Measurements from ENCODE around the gene TSHZ2.
"Not testable (repeated sequence)": the region's sequence is repeated elsewhere in the genome, so short reads cannot be mapped to it uniquely, and the experiment has no call there.

Gene TSHZ2

DNA sequence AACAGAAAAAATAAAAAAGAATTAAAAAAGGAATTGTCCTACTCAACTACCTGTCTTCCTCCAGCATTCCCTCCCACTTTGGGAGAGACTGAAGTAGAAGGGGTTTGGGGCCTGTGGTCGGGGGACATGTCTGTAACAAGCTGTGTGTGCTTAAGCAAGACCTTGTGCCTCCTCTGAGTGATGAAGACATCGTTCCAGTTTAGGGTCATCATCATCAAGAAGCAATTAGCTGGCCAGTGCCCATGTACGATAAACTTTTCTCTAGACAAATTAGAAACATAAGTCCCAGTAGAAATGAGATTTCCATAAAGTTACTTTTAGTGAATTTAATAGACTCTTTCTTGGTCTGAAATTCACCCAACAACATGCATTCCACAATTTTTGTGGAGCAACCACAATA, 348.5 kb downstream of the TSHZ2 start:
- no peak overlapping the region for H3K27ac ChIP-seq (ENCODE audit: low read depth in 2 of 2, low read length in 2 of 2)
- H3K4me3 ChIP-seq (ENCODE audit: low read length in 2 of 2) = no peak overlapping the region
- no peaks in the 10 kb centered on the region for H3K27me3 ChIP-seq (ENCODE audit: control insufficient read depth in 2 of 2, insufficient read depth in 2 of 2, low read length in 2 of 2)
- no peaks in the 10 kb centered on the region for H3K36me3 ChIP-seq (ENCODE audit: control insufficient read depth in 2 of 2, insufficient read depth in 2 of 2, low read length in 2 of 2)
- H3K9me3 ChIP-seq (ENCODE audit: control insufficient read depth in 2 of 2, low read length in 2 of 2) = no peaks in the 10 kb centered on the region
- H3K9ac ChIP-seq (ENCODE audit: low read depth in 1 of 2, low read length in 2 of 2) = no peak overlapping the region
- no peaks in the 10 kb centered on the region for H3K4me1 ChIP-seq (ENCODE audit: control insufficient read depth in 2 of 2, insufficient read depth in 2 of 2, low read length in 2 of 2)

DNA sequence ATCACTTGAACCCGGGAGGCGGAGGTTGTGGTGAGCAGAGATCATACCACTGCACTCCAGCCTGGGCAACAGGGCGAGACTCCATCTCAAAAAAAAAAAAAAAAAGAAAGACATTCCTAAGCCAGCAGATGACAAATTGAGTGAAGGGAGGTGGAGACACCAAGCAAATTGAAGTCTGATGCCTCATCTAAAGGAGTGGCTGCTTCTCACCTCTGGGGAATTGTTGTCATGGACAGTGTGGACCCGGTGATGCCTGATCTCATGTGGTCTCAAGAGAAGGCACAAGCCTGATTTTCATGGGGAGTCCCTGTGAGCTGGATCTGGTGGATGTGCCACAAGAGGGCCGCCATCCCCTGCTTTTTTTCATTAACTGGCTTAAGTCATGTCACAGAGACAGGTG, 349.4 kb downstream of the TSHZ2 start:
- Histone ChIP-seq H3K27me3 (ENCODE audit: control insufficient read depth in 2 of 2, insufficient read depth in 2 of 2, low read length in 2 of 2) (no peaks in the 10 kb centered on the region), H3K9me3 (ENCODE audit: control insufficient read depth in 2 of 2, low read length in 2 of 2) (no peaks in the 10 kb centered on the region), H3K27ac (ENCODE audit: low read depth in 2 of 2, low read length in 2 of 2) (no peak overlapping the region), H3K4me3 (ENCODE audit: low read length in 2 of 2) (no peak overlapping the region), H3K4me1 (ENCODE audit: control insufficient read depth in 2 of 2, insufficient read depth in 2 of 2, low read length in 2 of 2) (no peaks in the 10 kb centered on the region), H3K36me3 (ENCODE audit: control insufficient read depth in 2 of 2, insufficient read depth in 2 of 2, low read length in 2 of 2) (no peaks in the 10 kb centered on the region), H3K9ac (ENCODE audit: low read depth in 1 of 2, low read length in 2 of 2) (no peak overlapping the region)

- H3K27ac ChIP-seq (ENCODE audit: low read depth in 2 of 2, low read length in 2 of 2) = no peak overlapping the region
- H3K9me3 ChIP-seq (ENCODE audit: control insufficient read depth in 2 of 2, low read length in 2 of 2) = no peaks in the 10 kb centered on the region
- no peak overlapping the region for H3K9ac ChIP-seq (ENCODE audit: low read depth in 1 of 2, low read length in 2 of 2)
- no peaks in the 10 kb centered on the region for H3K4me1 ChIP-seq (ENCODE audit: control insufficient read depth in 2 of 2, insufficient read depth in 2 of 2, low read length in 2 of 2)
- no peak overlapping the region for H3K4me3 ChIP-seq (ENCODE audit: low read length in 2 of 2)
- no peaks in the 10 kb centered on the region for H3K27me3 ChIP-seq (ENCODE audit: control insufficient read depth in 2 of 2, insufficient read depth in 2 of 2, low read length in 2 of 2)
- H3K36me3 ChIP-seq (ENCODE audit: control insufficient read depth in 2 of 2, insufficient read depth in 2 of 2, low read length in 2 of 2) = no peaks in the 10 kb centered on the region
These were observed 350.5 kb downstream of the TSHZ2 start for GRCh38 chr20:53322651-53323050.

GRCh38 chr20:53323460-53323859, 351.3 kb downstream of the TSHZ2 start:
- H3K36me3 ChIP-seq (ENCODE audit: control insufficient read depth in 2 of 2, insufficient read depth in 2 of 2, low read length in 2 of 2); H3K4me1 ChIP-seq (ENCODE audit: control insufficient read depth in 2 of 2, insufficient read depth in 2 of 2, low read length in 2 of 2); H3K27ac ChIP-seq (ENCODE audit: low read depth in 2 of 2, low read length in 2 of 2); H3K9me3 ChIP-seq (ENCODE audit: control insufficient read depth in 2 of 2, low read length in 2 of 2); H3K4me3 ChIP-seq (ENCODE audit: low read length in 2 of 2); H3K9ac ChIP-seq (ENCODE audit: low read depth in 1 of 2, low read length in 2 of 2); H3K27me3 ChIP-seq (ENCODE audit: control insufficient read depth in 2 of 2, insufficient read depth in 2 of 2, low read length in 2 of 2): not testable (repeated sequence)

DNA sequence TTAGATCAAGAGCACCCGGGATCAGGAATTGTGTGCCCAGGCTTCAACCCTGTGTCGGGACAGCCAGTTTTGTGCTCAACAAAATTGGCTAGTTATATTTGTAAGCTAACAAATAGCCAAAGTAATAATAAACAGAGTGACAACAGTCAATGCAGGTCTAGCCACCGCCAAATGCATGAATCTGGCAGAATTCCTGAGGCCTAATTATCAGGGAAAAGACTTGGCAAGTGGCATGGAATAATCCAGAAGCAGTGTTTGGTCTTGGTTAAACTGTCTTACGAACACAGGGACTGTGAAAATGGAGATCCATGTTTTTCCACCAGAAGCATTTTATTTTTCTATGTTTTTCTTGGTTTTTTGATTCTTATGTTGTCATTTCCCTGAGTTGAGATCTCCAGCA, 352.7 kb downstream of the TSHZ2 start:
- H3K9me3 ChIP-seq (ENCODE audit: control insufficient read depth in 2 of 2, low read length in 2 of 2) = no peaks in the 10 kb centered on the region
- H3K9ac ChIP-seq (ENCODE audit: low read depth in 1 of 2, low read length in 2 of 2) = no peak overlapping the region
- H3K4me3 ChIP-seq (ENCODE audit: low read length in 2 of 2) = no peak overlapping the region
- H3K4me1 ChIP-seq (ENCODE audit: control insufficient read depth in 2 of 2, insufficient read depth in 2 of 2, low read length in 2 of 2) = no peaks in the 10 kb centered on the region
- H3K27ac ChIP-seq (ENCODE audit: low read depth in 2 of 2, low read length in 2 of 2) = no peak overlapping the region
- no peaks in the 10 kb centered on the region for H3K27me3 ChIP-seq (ENCODE audit: control insufficient read depth in 2 of 2, insufficient read depth in 2 of 2, low read length in 2 of 2)
- no peaks in the 10 kb centered on the region for H3K36me3 ChIP-seq (ENCODE audit: control insufficient read depth in 2 of 2, insufficient read depth in 2 of 2, low read length in 2 of 2)

DNA sequence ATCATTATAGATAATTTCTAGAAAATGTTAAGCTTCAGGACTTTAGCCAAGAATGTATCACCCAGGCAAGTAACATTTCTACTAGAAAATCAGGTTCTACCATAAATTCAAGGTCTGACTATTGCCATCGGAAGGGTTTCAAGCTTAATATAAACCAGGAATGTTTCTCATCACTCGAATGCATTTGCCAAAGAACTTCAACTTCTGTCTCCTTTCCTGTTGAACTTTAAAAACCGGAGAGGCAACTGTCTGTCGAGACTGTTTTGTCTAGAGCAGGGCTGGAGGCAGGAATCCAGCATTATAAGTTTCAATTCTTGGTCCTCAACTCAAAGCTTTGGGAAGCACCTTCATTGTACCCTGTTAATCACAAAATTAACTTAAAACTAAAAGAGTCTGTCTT, 356.8 kb downstream of the TSHZ2 start:
- H3K4me1 ChIP-seq (ENCODE audit: control insufficient read depth in 2 of 2, insufficient read depth in 2 of 2, low read length in 2 of 2) = no peaks in the 10 kb centered on the region
- no peaks in the 10 kb centered on the region for H3K27me3 ChIP-seq (ENCODE audit: control insufficient read depth in 2 of 2, insufficient read depth in 2 of 2, low read length in 2 of 2)
- no peak overlapping the region for H3K27ac ChIP-seq (ENCODE audit: low read depth in 2 of 2, low read length in 2 of 2)
- no peak overlapping the region for H3K9ac ChIP-seq (ENCODE audit: low read depth in 1 of 2, low read length in 2 of 2)
- H3K36me3 ChIP-seq (ENCODE audit: control insufficient read depth in 2 of 2, insufficient read depth in 2 of 2, low read length in 2 of 2) = no peaks in the 10 kb centered on the region
- H3K9me3 ChIP-seq (ENCODE audit: control insufficient read depth in 2 of 2, low read length in 2 of 2) = no peaks in the 10 kb centered on the region
- no peak overlapping the region for H3K4me3 ChIP-seq (ENCODE audit: low read length in 2 of 2)

- Histone ChIP-seq H3K27me3 (ENCODE audit: control insufficient read depth in 2 of 2, insufficient read depth in 2 of 2, low read length in 2 of 2) (no peaks in the 10 kb centered on the region), H3K9me3 (ENCODE audit: control insufficient read depth in 2 of 2, low read length in 2 of 2) (no peaks in the 10 kb centered on the region), H3K27ac (ENCODE audit: low read depth in 2 of 2, low read length in 2 of 2) (no peak overlapping the region), H3K4me3 (ENCODE audit: low read length in 2 of 2) (no peak overlapping the region), H3K36me3 (ENCODE audit: control insufficient read depth in 2 of 2, insufficient read depth in 2 of 2, low read length in 2 of 2) (no peaks in the 10 kb centered on the region), H3K4me1 (ENCODE audit: control insufficient read depth in 2 of 2, insufficient read depth in 2 of 2, low read length in 2 of 2) (no peaks in the 10 kb centered on the region), H3K9ac (ENCODE audit: low read depth in 1 of 2, low read length in 2 of 2) (no peak overlapping the region)
These were observed 357.6 kb downstream of the TSHZ2 start for GRCh38 chr20:53329781-53330180.

DNA sequence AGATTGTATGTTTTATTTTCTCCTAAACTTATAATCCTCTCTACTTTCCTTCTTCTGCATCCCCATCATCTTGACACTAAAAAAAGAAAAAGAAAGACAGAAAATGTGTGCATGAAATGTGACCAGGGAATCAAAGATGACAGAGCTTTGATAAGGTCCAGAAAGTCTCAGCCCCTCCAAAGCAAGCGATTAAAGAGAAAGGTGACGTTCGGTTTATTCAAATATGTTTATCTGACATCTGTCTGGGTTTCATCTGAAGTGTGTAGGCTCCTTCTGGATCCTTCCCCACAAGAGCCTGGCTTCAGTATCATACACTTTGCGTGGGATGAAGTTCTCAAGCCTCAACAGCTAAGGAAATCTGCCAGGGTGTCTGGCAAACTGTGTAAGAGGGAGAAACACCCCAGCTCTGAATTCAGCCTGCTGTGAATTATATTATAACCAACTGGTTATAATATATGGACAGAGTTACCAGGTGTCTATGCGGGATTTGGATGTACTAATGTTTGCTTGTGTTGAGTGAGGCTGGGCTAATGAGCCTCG, 358.5 kb downstream of the TSHZ2 start:
- H3K9ac ChIP-seq (ENCODE audit: low read depth in 1 of 2, low read length in 2 of 2) = no peak overlapping the region
- no peak overlapping the region for H3K27ac ChIP-seq (ENCODE audit: low read depth in 2 of 2, low read length in 2 of 2)
- H3K9me3 ChIP-seq (ENCODE audit: control insufficient read depth in 2 of 2, low read length in 2 of 2) = no peaks in the 10 kb centered on the region
- no peak overlapping the region for H3K4me3 ChIP-seq (ENCODE audit: low read length in 2 of 2)
- H3K27me3 ChIP-seq (ENCODE audit: control insufficient read depth in 2 of 2, insufficient read depth in 2 of 2, low read length in 2 of 2) = no peaks in the 10 kb centered on the region
- H3K36me3 ChIP-seq (ENCODE audit: control insufficient read depth in 2 of 2, insufficient read depth in 2 of 2, low read length in 2 of 2) = no peaks in the 10 kb centered on the region
- H3K4me1 ChIP-seq (ENCODE audit: control insufficient read depth in 2 of 2, insufficient read depth in 2 of 2, low read length in 2 of 2) = no peaks in the 10 kb centered on the region

- Histone ChIP-seq H3K27me3 (ENCODE audit: control insufficient read depth in 2 of 2, insufficient read depth in 2 of 2, low read length in 2 of 2) (no peaks in the 10 kb centered on the region), H3K36me3 (ENCODE audit: control insufficient read depth in 2 of 2, insufficient read depth in 2 of 2, low read length in 2 of 2) (no peaks in the 10 kb centered on the region), H3K9me3 (ENCODE audit: control insufficient read depth in 2 of 2, low read length in 2 of 2) (no peaks in the 10 kb centered on the region), H3K4me3 (ENCODE audit: low read length in 2 of 2) (no peak overlapping the region), H3K4me1 (ENCODE audit: control insufficient read depth in 2 of 2, insufficient read depth in 2 of 2, low read length in 2 of 2) (no peaks in the 10 kb centered on the region), H3K27ac (ENCODE audit: low read depth in 2 of 2, low read length in 2 of 2) (no peak overlapping the region), H3K9ac (ENCODE audit: low read depth in 1 of 2, low read length in 2 of 2) (no peak overlapping the region)
These were observed 359.2 kb downstream of the TSHZ2 start for GRCh38 chr20:53331151-53331973.

GRCh38 chr20:53332022-53332837, 360.1 kb downstream of the TSHZ2 start:
- no peak overlapping the region for H3K27ac ChIP-seq (ENCODE audit: low read depth in 2 of 2, low read length in 2 of 2)
- H3K36me3 ChIP-seq (ENCODE audit: control insufficient read depth in 2 of 2, insufficient read depth in 2 of 2, low read length in 2 of 2) = no peaks in the 10 kb centered on the region
- peaks cover 0 to 2% of the 10 kb centered on the region in 2 donors for H3K4me1 ChIP-seq (ENCODE audit: control insufficient read depth in 2 of 2, insufficient read depth in 2 of 2, low read length in 2 of 2)
- no peak overlapping the region for H3K9ac ChIP-seq (ENCODE audit: low read depth in 1 of 2, low read length in 2 of 2)
- no peaks in the 10 kb centered on the region for H3K27me3 ChIP-seq (ENCODE audit: control insufficient read depth in 2 of 2, insufficient read depth in 2 of 2, low read length in 2 of 2)
- no peak overlapping the region for H3K4me3 ChIP-seq (ENCODE audit: low read length in 2 of 2)
- H3K9me3 ChIP-seq (ENCODE audit: control insufficient read depth in 2 of 2, low read length in 2 of 2) = no peaks in the 10 kb centered on the region

Data from mucosa of rectum (tissue), 2 donors.